22Rv1 (cell line): ENCODE data around the gene PRMT2.

Experiments
- ZFX ChIP-seq: fragments of 450-650 bp; IDR thresholded peaks from 2 replicates; pipeline ENCODE4 v1.6.1; 2017; ENCODE audit warnings: antibody characterized with exemption, borderline replicate concordance
- TF ChIP-seq, protein P1 (sequence below): fragments of 450-650 bp; IDR thresholded peaks from 2 replicates; pipeline ENCODE4 v1.5.1; 2017; ENCODE audit warnings: mild to moderate bottlenecking

DNA sequence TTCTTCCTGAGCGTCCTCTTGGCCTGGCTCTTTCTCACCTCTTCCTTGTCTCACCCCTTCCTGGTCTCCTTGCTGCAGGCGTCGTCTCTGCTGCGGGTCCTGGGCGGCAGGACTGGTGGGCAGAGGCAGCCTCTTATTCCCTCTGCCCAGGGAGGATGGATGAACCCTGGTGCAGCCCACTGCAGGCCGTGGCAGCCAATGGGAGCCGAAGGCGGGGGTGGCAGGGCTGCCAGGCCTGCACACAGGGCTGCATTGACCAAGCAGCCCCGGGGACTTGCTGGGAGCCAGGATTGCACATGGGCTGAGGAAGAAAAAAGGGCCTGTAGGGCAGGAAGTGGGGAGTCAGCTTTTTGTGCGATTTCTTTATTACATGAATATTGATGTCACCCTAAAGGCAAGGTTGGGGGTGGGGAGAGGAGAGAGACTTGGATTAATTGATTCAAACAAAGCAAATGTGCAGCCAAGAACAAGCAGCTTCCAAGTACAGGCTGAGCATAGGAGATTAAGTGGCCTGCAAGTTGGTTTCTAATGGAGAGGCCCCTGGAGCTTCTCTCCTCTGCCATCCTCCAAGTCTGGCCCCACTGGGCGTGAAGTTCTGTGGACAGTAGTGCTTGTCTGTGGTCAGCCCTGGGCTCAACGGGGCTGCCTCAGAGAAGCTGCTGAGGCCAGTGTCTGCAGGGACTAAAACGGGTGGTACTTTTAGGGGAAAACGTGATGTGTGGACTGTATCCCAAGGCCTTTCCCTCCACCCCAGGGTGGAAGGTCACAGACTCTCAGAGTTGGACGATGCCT is 30.3 kb upstream of the PRMT2 start, which contains the start of gene S100B:
- TF ChIP-seq, protein P1, sequence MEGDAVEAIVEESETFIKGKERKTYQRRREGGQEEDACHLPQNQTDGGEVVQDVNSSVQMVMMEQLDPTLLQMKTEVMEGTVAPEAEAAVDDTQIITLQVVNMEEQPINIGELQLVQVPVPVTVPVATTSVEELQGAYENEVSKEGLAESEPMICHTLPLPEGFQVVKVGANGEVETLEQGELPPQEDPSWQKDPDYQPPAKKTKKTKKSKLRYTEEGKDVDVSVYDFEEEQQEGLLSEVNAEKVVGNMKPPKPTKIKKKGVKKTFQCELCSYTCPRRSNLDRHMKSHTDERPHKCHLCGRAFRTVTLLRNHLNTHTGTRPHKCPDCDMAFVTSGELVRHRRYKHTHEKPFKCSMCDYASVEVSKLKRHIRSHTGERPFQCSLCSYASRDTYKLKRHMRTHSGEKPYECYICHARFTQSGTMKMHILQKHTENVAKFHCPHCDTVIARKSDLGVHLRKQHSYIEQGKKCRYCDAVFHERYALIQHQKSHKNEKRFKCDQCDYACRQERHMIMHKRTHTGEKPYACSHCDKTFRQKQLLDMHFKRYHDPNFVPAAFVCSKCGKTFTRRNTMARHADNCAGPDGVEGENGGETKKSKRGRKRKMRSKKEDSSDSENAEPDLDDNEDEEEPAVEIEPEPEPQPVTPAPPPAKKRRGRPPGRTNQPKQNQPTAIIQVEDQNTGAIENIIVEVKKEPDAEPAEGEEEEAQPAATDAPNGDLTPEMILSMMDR, result no peak
- TF ChIP-seq ZFX, result no peak
